Measurements from ENCODE around the gene RBM5. TPM values are rescaled to one million over a fixed set of nuclear protein-coding genes. Genes with fewer than 3 reads are reported as not detected.

The RBM5 gene
- total RNA-seq, 1 experiment from 2014 or later: 35.2 TPM

DNA sequence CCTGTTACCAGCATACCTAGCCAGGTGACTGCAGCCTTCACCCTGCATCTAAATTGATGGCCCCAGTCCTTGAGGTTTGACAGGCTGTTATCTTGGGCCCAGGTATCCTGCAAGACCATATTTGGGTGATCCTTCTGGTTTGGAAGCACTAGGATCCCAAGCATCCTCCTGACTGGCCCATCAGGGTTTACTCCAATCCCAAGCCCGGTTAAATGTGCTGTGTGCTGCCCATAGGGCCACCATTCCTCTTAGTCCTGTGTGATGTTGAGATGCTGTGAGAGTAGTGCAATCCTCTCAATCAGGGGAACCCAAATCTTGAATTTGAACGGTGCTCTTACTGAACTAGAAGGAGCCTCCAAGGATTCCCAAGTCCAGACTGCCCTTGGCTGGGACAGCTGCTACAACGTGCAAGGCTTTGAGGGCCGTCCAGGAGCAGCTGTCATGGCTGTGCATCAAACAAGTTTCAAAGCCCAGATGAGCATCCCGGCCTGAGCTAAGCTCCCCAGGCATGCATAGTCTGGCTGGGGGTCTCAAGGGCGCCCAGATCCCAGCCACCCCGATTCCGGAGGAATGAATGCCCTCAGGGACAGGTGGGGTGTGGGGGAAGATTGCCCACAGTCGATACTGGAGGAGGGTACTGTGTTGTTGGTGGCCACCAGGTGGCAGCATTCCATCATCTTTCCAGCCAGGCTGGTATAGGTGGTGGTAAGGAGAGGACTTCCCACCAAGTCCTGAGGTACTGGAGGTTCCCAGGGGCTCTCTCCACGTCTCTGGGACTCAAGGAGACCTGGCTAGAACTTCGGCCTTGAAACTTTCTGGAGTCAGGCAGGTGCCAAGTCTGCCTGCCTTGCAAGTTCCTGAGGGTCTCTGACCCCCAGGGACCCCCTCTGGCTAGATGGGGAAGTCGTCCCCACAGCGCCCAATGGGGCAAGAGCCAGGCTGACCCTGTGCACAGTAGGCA lies 32.6 kb downstream of the RBM5 start:
- DNase-seq (ENCODE audit: low spot score): peak; percentile 58

DNA sequence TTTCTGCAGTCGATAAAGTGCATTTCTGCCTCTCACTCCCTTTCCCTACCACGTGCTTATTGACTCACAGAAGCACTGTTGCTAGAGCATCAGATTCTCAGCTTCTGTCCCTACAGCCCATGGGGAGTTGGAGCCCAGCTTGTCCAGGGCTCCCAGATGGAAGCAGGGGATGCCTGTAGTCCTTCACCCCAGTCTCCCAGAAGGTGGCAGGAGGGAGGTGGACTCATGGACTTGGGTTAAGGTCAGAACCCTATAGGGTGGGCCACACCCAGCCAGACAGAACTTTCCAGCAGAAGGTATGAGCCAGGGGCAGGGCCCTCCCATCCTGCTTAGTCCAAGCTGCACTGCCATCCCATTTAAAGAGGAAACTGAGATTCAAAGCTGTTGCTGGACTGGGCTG lies 33.4 kb downstream of the RBM5 start:
- DNase-seq (ENCODE audit: low spot score): no peak

DNA sequence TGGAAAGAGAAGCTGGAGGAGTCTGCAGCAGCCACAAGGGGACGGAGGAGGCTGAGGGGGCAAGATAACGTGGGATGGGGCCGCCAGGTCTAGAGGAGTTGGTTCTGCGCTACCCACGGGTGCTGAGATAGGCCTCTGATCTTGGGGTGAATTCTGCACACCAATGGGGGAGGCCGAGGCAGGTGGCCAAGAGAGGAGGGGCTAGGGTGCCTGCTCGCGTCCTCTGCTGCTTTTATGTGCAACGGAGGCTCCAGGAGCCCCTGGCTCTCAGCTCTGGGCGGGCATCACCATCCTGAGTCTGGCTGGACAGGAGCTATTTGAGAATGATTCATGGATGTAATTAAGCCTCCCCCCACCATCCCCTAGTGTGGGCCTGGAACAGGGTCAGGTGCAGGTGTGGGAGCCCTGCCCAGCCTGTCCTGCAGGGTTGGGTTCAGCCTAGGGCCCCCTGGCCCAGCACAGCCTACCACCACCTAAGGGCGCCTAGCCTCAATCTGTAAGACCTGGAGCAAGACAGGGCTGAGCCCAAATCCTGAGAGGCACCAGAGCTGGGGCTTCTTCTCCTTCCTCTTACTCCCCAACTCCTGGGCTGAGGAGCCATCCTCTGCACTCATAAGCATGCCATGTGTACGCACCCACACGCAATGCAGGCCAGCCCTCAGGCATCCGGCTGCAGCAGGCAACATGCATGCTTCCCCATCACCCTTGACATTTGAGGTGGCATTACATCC lies 34.1 kb downstream of the RBM5 start:
- no peak for DNase-seq (ENCODE audit: low spot score)

GRCh38 chr3:50123394-50124051 lies 34.8 kb downstream of the RBM5 start:
- DNase-seq (ENCODE audit: low spot score): no peak

- no peak for DNase-seq (ENCODE audit: low spot score)
Observed at GRCh38 chr3:50124052-50124799, 35.5 kb downstream of the RBM5 start.

- no peak for DNase-seq (ENCODE audit: low spot score)
Observed at GRCh38 chr3:50124800-50125178, 36.1 kb downstream of the RBM5 start.

DNA sequence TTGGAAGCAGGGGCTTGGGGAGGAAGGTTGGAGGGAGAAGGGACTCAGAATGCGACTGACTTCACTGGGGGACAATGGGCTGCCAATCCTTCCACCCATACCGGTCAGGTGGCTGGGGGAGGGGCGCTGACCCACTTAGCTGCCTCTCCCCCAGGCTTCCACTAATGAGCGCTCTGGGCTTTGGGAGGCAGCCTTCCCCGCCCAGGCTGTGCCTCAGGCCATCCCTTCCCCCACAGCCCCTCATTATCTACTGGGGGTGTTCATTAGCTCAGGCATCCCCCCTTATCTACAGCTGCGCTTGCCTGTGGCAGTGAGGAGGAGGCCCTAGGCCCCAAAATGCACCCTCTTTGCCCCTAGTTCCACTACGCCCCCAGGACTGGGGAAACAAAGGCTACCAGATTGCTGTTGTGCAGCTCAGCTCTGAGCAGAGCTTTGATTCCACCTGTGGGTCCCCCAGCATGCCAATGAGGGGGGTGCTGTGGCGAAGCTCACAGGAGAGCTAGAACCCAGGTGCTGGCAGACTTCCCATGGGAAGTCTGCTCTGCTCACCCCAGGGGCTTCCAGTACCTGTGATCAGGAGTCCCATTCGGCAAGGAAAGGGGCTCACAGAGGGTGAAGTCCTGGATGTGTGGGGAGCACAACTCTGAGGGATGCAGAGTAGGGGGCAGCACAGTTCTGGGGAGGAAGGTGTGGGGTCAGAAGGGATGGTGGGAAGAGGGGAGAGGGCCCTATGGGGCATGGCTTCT lies 37.0 kb downstream of the RBM5 start:
- no peak for DNase-seq (ENCODE audit: low spot score)

DNA sequence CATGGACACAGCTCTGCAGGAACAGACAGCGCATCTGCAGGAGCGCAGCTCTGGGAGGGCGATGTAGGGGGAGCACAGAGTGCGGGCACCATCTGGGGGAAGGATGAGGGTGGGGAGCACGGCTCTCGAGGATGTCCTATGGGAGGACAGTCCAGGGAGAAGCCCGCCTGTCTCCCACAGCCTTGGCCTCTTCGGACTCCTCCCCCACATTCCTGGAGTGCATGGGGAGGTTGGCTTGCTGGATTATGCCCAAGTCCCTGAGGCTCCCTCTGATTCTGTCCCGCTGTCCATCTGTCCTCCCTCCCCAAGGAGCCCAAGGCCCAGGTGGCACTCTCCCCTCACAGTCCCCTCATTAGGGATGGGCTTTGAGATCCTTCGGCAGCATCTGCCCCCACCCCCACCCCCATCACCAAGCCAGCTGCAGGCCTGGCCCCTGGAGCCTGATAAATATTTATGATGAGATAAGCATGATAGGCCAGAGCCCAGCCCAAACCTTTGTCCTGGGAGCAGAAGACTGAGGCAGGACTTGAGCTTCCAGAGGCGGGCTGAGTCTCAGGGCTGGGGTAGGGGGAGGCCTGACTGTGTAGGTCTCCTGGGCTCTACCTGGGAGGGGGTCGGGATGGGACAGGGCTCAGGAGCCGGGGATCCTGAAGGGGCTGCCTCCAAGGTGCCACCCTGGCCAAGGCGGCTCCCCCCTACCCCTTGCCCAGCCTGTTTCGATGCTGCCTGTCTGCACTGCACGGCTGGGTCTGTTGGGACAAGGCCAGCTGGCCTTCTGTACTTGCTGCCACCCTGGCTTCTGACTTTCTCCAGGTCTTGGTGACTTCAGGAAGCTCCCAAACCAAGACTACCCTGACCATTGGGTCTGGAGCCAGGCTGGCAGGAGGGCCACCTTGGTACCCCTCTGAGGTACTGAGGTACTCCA lies 37.8 kb downstream of the RBM5 start:
- DNase-seq (ENCODE audit: low spot score): no peak

DNA sequence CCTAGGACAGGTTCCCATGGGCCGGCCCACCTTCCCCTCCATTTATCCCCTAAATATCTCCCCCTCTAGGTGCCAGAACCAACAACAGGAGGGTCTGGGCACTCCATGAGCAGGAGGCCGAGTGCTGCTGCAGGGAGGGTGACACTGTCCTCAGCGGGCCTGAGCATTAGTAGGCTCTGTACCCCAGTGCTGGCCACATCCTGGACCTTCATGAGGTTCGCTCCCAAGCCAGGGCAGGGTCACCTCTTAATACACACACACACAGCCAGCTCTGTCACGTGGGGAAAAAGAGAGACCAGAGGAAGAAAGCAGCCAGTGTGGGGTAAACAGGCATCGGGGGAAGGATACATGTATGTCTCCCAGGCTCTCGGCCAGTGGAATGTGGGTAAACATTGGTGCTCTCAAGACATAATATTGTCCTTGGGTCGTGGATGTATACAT lies 38.6 kb downstream of the RBM5 start:
- no peak for DNase-seq (ENCODE audit: low spot score)

GRCh38 chr3:50128001-50128400 lies 39.3 kb downstream of the RBM5 start:
- DNase-seq (ENCODE audit: low spot score): no peak

GRCh38 chr3:50130436-50130835 lies 41.7 kb downstream of the RBM5 start:
- DNase-seq (ENCODE audit: low spot score): no peak

GRCh38 chr3:50132421-50133282 lies 43.9 kb downstream of the RBM5 start:
- DNase-seq (ENCODE audit: low spot score): no peak

- no peak for DNase-seq (ENCODE audit: low spot score)
Observed at GRCh38 chr3:50133283-50133615, 44.5 kb downstream of the RBM5 start.

GRCh38 chr3:50134367-50134766 lies 45.6 kb downstream of the RBM5 start:
- DNase-seq (ENCODE audit: low spot score): no peak

DNA sequence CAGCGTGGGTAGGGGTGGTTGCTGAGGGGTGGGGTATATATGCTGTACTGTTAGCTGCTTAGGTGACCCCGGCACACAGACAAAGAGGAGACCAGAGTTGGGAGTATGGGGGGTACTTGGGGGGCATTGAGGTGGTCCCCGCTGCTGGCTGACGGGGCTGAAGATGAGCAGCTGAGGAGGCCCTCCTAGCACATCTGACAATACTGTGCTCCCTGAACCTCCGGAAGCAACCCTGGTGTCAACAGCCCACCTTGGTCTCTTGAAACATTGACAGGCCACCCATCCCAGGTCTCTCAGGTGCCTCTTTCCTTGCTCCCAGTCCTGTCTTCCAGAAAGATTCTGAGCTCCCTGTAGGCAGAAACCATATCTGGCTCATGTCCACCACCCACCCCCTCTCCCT lies 47.2 kb downstream of the RBM5 start:
- DNase-seq (ENCODE audit: low spot score): no peak

DNA sequence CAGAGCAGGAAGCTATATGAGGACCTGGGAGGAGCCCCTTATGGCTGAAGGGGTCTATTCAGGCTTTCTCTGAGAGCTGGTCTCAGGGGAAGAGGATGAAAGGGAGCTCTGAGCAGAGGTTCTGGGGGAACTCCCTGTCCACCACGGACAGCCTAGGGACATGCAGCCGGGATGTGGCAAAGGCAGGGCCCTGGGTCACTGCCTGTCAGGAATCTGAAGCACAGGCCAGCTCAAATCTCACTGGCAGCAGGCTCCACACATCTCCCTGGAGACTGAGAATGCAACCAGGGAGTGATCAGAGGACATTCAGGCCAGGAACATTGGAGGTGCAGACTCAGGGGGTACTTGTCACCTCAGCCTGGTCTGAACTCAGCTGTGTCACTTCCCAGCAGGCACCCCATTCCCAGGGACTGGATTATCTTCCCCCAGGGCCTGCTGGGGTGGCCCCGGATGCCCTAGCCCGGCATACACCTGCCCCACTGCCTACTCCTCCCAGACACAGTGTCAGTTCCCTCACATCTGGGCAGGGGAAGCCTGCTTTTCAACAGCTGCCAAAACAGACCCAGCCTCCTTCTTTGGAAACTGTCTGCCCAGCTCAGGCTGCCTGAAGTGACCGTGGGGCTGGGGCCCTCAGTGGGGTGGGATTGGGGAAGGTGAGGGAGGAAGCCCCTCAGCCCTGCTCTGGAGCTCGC lies 48.1 kb downstream of the RBM5 start:
- no peak for DNase-seq (ENCODE audit: low spot score)

GRCh38 chr3:50137531-50137930 lies 48.8 kb downstream of the RBM5 start:
- DNase-seq (ENCODE audit: low spot score): no peak

Data from H4 (cell line).